Measurements from ENCODE around the gene FAM135A.

The FAM135A gene

DNA sequence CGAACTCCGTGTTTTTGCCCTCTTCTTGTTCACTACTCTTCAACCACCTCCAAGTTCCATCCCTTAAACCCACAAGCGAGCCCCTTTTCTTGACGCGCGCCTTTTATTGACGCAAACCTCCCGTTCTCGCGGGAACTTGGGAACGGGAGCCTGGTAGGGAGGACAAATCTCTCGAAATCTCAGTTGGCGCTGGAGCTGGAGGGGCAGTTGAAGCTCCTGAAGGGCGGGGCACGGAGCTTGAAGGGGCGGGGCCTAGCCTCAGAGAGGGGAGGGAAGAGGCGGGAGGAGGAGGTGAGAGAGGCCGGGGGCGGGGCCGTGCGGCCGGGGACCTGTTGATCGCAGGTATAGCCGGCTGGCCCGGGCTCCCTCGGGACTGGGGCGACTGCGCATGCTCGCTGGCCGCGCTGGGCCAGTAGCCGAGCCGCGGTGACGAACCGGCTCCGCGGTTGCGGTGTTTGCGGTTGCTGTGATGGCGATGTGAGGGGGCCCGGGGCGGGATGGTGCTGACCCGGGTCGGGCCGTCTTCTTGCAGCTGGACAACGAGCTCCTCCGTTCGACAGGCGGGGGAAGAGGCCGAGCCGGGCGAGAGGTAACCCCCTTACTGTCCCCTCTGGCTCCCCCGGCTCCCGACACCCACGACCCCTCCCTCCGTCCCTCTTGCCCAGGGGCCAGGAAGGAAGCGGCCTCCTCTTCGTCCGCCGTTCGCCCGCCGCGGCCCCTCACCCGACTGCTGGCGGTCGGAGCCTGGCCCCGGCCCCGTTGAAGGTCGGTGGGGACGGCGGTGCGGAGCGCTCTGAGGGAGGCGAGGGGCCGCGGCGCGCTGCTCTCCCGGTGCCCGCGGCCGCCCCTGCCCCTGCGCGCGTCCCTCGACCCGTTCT is at the start of gene FAM135A:
Gene FAM135A (plus strand): TSS at position 395 of the 878 bp plus-strand sequence. CDS start 14,835 bp downstream, outside the sequence.
- peak; percentile 99 for DNase-seq

DNA sequence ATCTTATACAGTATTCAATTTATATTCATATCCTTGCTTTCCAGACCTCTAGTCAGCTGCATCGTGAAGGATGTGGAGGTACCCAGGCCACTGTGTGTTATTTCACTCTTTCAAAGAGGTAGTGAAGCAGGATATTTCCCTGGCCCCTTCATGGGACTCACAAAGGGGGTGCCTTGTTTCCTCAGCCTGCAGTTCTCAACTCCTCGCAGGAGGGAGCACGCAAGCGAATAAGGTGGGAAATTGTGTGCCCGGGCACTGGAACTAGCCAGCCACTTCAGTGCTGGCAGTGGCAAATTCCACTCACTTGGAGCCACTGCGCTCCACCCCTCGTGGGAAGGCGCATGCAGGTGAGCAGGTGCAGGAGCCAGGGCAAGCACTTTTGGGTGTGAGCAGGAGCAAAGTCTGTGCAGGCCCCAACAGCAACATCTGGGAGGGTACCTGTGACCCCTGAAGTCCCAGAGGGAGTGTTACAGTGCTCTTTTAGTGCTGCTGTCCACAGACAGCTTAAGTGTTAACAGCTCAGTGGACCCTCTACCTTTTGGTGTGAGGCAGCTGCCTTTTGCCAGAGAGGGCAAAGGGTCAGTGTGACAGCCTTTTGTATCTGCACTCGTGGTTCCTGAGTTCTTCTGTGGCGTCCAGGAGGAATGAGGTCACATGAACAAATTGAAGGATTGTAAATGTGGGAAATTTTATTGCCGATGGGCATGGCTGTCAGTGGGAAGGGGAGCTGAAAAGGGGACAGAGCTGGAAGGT is 49.4 kb upstream of the FAM135A start:
- DNase-seq = no peak

DNA sequence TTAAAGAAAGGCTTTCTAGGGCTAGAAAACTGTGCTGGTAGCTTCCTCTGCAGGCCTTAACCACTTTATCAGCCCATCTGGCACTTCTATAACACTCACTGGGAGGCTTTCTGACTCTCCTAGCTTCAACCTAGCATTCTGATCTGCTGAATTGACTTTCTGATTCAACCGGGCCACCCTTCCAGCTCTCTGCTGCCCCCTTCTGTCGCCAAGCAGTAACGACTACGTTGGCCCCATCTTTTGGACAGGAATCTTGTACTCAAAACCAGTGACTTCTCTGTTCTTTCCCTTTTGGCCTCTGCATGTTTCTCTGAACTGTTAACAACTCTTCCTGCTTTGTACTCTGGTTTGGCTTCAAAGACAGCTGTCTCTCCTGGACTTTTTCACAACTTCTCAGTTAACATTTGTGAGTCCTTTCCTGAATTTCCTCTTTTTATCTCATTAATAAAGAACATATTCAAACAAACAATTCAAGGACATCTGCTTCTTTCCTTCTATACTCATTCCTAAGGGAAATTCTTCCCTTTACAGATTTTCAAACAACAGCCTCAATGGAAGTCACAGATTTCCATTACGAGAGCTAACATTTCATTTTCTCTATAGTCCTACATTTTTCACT is 43.9 kb upstream of the FAM135A start:
- peak; percentile 64 for DNase-seq

DNA sequence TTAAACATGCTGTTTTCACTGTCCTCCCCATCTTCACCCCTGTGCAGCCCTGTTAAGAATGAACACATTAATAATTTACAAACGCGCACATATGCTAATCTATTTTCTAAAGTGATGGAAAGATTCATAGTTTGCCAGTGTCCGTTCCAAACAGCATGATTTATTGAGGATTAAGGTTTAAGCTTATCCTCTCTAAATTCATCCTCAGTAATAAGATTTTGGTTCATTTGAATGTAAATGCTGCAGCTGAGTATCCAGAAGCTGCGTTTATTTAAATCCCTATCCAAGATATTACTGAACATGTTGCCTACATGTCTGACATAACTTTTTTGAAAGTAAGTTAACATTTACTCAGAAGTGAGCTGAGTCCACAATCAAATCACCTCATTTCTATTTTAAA is 42.8 kb upstream of the FAM135A start:
- DNase-seq = no peak

DNA sequence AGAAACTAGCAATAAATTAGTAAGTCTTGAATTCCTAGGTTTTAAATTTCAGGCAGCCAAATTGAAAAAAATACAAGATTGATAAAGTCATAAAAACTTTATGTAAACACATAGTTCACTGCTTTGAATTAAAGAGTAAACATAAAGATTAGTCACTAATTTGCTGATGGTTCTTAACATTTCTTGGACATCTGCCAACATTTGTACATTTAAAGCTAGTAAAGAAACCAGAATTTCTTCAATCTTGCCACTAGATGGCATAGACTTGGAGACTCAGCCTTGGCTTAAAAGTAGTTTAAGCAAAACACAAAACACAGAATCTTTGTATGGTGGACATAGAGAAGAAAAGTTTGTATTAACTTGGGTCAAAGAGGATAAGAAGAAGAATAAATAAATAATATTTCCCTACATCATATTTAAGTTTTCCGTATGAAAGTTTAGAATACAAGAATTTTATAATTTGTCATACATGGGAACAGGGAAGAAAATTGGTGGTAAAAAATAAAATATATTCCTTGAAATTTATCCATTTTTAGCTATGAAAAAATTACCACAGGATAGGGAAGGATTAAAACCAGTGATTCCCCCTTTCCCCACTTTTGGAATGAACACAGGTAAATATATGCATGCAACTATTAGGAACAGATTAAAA is 41.7 kb upstream of the FAM135A start:
- peak; percentile 82 for DNase-seq

DNA sequence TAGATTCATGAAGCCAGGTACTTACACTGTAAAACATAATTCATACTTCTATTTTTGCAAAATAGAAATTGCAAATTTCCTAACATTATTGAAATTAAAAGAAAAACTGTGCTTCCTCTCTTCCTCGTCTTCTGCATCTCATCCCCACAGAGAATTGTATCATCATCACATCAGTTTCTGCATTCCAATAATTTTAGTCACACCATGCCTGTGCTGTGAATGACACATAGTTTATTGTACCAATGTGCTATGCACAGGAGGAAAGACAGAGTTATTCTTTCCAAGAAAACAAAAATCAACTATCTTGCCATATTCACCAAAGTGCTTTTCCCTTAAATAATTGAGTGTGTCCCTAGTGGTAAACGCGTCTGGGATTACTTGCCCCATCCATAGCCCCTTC is 38.1 kb upstream of the FAM135A start:
- DNase-seq = no peak

DNA sequence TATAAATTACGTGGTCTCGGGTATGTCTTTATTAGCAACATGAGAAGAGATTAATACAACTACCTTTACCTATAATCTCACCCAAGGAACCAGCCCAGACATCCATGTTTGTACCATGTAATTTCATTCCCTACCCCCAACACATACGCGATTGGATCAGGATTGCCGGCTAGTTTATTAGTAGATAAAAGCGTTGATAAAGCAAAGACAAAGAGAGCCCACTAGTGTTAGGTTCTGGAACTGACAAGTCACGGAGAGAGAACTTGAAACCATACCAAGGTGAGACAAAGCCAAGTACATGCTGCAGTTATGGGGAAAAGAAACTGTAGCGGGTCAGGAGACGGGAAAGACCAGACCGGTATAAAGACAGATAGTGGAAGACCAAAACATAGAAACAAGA is 37.4 kb upstream of the FAM135A start:
- DNase-seq = no peak

DNA sequence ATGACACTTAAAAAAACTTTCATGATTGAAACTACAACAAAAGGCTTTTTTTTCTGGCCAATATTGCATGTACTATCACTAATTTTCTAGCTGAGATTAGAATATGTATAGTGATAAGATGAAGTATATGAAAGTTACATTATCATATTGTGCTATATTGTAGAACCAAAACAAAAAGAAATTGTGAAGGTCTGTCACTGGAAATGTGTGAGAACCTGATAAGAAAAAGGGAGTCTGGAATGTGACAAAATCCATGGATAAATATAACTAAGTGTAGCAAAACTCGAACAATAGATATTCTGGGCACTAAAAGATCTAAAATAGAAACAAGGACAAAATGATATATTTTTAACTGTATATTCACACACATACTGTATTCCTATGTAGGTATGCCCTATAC is 36.7 kb upstream of the FAM135A start:
- no peak for DNase-seq

DNA sequence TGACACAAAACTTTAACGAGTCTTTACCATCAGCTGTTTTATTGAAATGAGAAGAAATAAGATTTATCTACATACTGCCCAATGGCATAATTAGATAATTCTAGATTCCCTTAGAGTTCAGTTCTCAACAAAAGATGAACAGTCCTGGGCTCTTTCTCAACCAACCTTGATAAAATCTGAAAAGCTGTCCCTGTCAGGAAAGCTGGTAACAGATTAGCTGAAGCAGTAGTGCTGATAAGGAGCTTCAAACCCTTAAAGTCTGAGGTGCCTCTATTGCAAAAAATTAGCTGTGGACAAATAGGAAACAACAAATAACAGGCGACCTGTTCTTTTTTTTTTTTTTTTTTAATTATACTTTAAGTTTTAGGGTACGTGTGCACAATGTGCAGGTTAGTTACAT is 35.9 kb upstream of the FAM135A start:
- no peak for DNase-seq

DNA sequence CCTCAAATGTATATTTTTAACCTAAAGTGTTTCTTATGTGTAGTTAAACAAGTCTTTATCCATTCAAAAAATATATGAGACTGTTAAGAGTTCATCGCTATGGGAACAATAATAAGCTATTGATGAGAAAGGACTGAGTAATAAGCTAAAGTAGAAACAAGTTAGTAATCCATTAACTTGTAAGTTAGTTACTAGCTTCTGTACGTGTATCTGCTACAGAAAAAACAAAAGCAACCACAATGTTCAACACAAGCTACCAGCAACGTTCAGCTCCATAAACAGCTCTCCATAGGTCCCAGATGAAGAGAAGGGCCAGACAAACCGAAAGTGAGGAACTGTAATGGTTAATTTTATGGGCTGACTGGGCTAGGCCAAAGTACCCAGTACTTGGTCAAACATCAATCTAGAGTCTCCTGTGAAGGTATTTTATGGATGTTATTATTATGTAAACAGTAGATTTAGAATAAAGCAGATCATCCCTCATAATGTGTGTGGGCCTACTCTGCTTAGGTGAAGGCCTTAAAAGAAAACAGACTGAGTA is 33.8 kb upstream of the FAM135A start:
- DNase-seq = no peak

DNA sequence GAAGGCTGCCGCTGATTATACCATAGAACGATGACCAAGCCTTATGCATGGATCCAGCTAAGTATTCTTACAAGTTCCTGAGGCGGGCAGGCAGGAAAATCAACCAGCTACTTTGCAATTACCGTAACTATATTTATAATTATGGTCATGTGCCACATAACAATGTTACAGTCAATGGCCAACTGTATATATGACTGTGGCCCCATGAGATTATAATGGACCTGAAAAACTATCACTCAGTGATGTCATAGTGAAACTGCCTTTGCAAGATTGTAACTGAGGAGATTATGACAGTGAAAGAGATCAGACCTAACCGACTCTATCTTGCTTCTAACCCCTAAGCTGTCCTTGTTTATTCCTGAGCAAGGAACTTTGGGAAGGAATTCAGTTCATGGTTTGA is 33.1 kb upstream of the FAM135A start:
- DNase-seq = no peak

DNA sequence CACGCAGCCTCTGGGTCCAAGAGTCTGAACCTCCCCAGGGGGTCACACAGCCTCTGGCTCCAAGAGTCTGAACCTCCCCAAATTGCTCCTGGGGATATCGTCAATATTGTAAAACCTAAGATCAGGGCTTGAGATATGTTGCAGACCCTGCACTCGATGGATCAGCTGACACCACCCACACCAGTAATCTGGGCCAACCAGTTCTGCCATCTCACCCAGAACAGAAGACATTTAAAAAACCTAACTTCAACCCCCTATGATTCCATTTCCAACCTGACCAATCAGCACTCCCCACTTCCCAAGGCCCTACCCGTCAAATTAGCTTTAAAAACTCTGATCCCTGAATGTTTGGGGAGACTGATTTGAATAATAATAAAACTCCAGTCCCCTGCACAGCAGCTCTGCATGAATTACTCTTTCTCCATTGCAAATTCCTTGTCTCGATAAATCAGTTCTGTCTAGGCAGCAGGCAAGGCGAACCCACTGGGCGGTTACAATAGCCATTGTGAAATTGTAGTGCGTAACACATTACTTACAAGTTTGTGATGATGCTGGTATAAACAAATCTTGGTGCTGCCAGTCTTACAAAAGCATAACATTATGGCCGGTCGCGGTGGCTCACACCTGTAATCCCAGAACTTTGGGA is 32.4 kb upstream of the FAM135A start:
- no peak for DNase-seq

DNA sequence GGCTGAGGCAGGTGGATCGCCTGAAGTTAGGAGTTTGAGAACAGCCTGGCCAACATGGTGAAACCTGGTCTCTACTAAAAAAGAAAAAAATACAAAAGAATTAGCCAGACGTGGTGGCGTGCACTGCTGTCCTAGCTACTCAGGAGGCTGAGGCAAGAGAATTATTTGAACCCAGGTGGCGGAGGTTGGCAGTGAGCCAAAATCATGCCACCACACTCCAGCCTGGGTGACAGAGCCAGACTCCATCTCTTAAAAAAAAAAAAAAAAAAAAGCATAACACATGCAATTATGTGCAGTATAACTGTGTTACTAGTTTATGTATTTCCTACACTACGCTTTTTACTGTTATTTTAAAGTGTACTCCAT is 31.9 kb upstream of the FAM135A start:
- no peak for DNase-seq

DNA sequence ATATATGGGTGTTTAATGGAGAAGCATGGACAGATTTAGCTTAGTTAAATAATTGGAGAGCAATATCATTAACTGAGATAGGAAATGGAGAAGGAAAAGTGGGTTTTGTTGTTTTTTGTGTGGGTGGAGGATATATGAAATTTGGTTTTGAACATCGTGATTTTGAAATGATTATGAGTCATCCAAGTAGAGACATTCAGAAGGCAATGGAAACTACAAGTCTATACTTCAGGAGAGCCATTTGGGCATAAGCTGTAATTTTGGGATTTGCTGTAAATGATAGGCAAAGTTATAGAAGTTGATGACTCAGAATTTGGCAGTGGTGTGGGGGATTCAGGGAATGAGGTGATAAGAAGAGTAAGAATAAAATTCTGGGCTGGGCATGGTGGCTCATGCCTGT is 27.4 kb upstream of the FAM135A start:
- no peak for DNase-seq

DNA sequence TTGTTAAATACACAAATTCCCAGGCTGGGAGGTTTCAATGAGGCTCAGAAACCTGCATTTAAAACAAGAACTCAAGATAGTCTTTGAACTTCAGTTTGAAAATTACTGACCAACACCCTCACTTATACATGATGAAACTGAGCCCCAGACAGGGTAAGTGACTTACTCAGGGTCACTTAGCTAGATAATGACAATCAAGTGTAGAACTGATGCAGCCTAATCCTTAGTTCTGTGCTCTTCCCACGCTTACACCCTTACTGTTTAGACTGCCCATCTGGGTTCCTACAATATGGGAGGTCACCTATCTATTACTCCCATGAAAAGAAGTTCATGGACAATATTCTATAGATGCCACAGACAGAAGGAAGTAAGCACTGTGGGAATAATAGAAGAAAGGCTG is 24.5 kb upstream of the FAM135A start:
- DNase-seq = no peak

DNA sequence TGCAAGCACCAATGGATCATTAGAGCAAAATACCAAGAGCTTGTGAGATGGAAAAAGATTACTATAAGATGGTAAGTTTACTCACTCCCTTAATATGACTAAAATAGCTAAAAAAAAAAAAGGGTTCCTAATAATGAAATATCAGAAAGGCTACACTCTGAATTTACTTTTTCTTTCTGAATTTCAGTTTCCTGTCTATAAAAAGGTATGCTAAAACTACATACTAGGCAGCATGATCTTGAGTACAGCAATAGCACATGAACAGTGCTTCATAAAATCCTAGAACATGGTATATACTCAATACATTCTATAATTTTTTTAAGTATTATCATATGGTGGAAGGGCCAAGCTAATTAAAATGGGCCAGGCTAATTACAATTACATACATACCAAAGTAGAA is 24.0 kb upstream of the FAM135A start:
- no peak for DNase-seq

DNA sequence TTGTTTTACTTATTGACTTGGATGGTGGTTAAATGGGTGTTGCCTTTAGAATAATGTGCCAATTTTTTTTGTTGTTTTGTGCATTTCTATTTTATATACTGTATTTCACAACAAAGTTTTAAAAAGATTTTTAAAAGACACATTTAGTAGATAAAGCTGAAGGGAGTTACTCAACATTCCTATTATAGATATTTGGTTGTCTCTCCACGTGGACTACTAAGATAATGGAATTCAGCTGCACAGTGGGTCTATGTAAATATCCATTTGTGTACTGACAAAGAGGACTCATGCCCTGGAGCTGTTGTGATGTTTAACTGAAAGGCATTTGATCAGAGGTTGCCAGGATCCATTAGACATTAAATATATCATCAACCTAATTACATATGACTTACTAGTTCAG is 23.2 kb upstream of the FAM135A start:
- DNase-seq = peak; percentile 71

DNA sequence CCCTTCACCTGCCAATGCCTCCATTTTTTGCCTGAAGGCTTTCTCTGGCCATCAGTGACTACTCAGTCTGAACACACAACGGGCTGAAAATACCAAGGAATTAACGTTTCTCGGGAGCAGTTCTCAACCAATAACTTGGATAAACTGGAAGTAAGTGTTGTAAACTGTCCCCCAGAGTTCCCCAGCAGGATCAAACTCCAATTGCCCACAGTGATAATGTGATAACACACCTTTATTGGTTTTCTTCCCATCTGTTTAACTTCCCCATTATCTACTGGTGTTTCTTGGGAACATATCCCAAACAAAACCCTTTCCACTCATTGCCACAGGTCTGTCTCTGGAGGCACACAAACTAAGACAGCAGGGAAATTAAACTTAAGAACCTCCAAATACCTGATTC is 21.8 kb upstream of the FAM135A start:
- DNase-seq = no peak

DNA sequence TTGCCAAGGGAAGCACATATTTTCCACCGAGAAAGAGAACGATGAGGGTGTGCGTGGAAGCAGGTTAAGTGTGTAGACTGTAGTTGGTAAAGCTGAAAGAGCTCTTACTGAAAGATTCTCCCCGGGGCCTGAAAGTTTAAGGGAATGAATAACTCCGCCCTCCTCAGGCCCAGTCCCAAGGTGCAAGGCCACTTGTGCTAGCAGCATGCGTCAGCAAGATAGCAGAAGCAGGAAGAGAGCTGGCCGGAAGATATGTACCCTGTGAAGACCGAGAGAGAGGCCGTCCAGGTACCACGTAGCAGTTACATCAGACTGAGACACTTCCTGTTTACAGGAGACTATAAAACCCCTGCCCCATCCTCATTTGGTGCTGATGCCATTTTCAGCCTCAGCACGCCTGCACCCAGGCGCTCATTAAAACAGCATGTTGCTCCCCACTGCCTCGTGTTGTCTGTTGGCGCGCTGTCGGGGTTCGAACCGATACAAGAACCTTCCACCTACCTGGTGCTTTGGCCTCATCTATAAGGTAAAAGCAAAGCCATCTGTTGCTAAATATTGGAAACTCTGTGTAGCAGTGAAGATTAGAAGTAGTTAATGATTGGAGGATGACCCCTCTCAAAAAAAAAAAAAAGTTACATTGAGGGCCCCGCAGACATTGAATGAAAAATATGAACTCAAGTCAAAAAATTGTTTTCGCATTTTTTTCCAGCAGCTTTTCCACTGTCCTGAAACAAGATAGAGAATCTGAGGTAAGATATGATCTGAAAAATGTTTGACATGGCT is 18.6 kb upstream of the FAM135A start:
- no peak for DNase-seq

DNA sequence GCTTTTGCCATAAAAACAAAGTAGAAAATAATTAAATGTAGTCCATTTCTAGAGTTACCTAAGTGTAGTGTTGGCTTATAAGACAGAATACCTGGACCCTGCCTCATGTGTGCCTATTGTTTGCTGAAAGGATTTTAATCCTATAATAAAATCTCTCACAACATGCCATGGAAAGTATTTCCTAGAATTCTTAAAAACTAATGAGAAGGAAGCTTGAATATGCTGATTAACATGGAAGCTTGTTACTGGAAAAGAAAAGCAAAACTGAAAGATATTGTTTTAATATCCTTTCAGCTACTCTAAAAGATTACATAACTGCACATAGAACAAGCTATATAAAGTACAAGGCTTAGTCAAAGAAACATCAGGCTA is 18.0 kb upstream of the FAM135A start:
- DNase-seq = no peak

DNA sequence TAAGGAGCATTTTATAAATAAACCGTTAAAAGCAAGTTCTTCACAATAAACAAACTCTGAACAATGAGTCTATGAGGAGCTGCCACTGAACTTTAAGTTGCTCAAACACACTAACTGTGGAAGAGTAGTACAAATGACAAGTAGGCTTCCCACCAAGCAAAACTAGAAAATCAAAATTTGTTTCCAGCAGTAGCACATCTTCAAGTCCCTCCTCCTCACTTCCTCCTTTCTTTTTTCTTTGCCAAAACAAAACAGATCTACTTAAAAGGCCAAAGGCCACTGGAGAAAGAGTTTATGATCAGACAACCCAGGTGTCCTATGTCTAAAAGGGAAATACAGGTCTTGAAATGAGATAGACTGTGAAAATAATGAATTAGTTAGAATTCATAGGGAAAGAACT is 17.1 kb upstream of the FAM135A start:
- DNase-seq = no peak
